Thyroid gland (tissue), 4 donors: ENCODE results near the gene RELL1. TPM values are rescaled to one million over a fixed set of nuclear protein-coding genes. Genes with fewer than 3 reads are reported as not detected.

Experiments used
- DNase-seq, 2 donors: peaks; one replicate each; pipeline ENCODE4 v3.0.0-alpha.2; 2019
- H3K27ac ChIP-seq, 3 donors: fragments of 200-600 bp; sonication (generic); 1 replicate in 2 of 3; 2 replicates in 1 of 3; pipeline ENCODE4 v1.5.1; 2016 to 2019; ENCODE audit warnings: mild to moderate bottlenecking in 1 of 3, moderate library complexity in 1 of 3
- H3K27me3 ChIP-seq: fragments of 200-600 bp; sonication (generic); one replicate; pipeline ENCODE4 v1.5.1; 2019
- H3K36me3 ChIP-seq, 2 donors: fragments of 200-600 bp; sonication (generic); one replicate each; pipeline ENCODE4 v1.5.1; 2016 to 2019
- H3K4me1 ChIP-seq, 2 donors: fragments of 200-600 bp; sonication (generic); one replicate each; pipeline ENCODE4 v1.5.1; 2017 to 2019
- H3K4me3 ChIP-seq, 3 donors: fragments of 200-600 bp; sonication (generic); replicated peaks in 1 of 3; 1 replicate in 2 of 3; 2 replicates in 1 of 3; pipeline ENCODE4 v1.5.1; 2016; ENCODE audit warnings: mild to moderate bottlenecking in 1 of 3
- H3K9me3 ChIP-seq: fragments of 200-600 bp; sonication (generic); one replicate; pipeline ENCODE4 v1.5.1; 2017
- CTCF ChIP-seq, 6 experiments: fragments of 200-600 bp in 3 of 6; fragments of 450-650 bp in 3 of 6; sonication (generic) in 3 of 6; IDR thresholded peaks; one replicate each; pipeline ENCODE4 v1.5.1; 2016 to 2019; ENCODE audit warnings: antibody characterized with exemption in 6 of 6, mild to moderate bottlenecking in 2 of 6, inconsistent platforms in 1 of 6, moderate library complexity in 1 of 6
- POLR2A ChIP-seq, 2 donors: fragments of 450-650 bp; IDR thresholded peaks; one replicate each; pipeline ENCODE4 v1.6.1; 2017; ENCODE audit warnings: antibody characterized with exemption in 2 of 2, mild to moderate bottlenecking in 2 of 2, moderate library complexity in 1 of 2
- WGBS, 2 donors: methylation state at CpG; one replicate each; pipeline ENCODE4 v1.1.5; 2017; 5-methylcytosine and 5-hydroxymethylcytosine counted together
- intact Hi-C: fragments of 100-400 bp; cut with DNase I; formaldehyde crosslinking; loops from one replicate; pipeline ENCODE4 v1.15.1; 2023
- total RNA-seq, 4 donors: library from RNA; depleted of rRNA; stranded (reverse); fragments of >200 nt; gene quantifications; one replicate each; pipeline ENCODE4 v1.2.3, GENCODE V29; 2016

RELL1 gene
- total RNA-seq, 4 donors from 2014 or later, result 105 to 123 (median 116) TPM

- Histone ChIP-seq H3K9me3 (no peaks in the 10 kb centered on the region), H3K4me3 (no peak overlapping the region), H3K27me3 (no peaks in the 10 kb centered on the region), H3K36me3 (no peaks in the 10 kb centered on the region), H3K4me1 (no peaks in the 10 kb centered on the region), H3K27ac (no peak overlapping the region)
- 94 to 95% methylated on average over 3 of the region's 3 CpGs for WGBS, 2 donors
- no peak for TF ChIP-seq POLR2A (IDR thresholded peaks at IDR 0.05)
- no peak for TF ChIP-seq CTCF (IDR thresholded peaks at IDR 0.05)
- no peak for DNase-seq
- intact Hi-C loops, result no loop called here
Observed at GRCh38 chr4:37615720-37616063, 70.5 kb downstream of the RELL1 start.

- H3K27ac ChIP-seq, result no peak overlapping the region
- intact Hi-C loops, result no loop called here
- H3K36me3 ChIP-seq, result no peaks in the 10 kb centered on the region
- no peaks in the 10 kb centered on the region for H3K4me1 ChIP-seq
- H3K27me3 ChIP-seq, result no peaks in the 10 kb centered on the region
- TF ChIP-seq CTCF (IDR thresholded peaks at IDR 0.05), result no peak
- no peak for TF ChIP-seq POLR2A (IDR thresholded peaks at IDR 0.05)
- H3K9me3 ChIP-seq, result no peaks in the 10 kb centered on the region
- no peak overlapping the region for H3K4me3 ChIP-seq
- WGBS, 2 donors, result 73 to 84% methylated on average over 5 of the region's 5 CpGs
- DNase-seq, result no peak
Observed at GRCh38 chr4:37615059-37615719, 71.0 kb downstream of the RELL1 start.

- H3K36me3 ChIP-seq, result no peaks in the 10 kb centered on the region
- 93 to 97% methylated on average over 1 of the region's 1 CpG for WGBS, 2 donors
- no peaks in the 10 kb centered on the region for H3K27me3 ChIP-seq
- no peaks in the 10 kb centered on the region for H3K9me3 ChIP-seq
- no peak overlapping the region for H3K27ac ChIP-seq
- TF ChIP-seq CTCF (IDR thresholded peaks at IDR 0.05) (no peak), POLR2A (IDR thresholded peaks at IDR 0.05) (no peak)
- intact Hi-C loops, result no loop called here
- no peaks in the 10 kb centered on the region for H3K4me1 ChIP-seq
- no peak for DNase-seq
- no peak overlapping the region for H3K4me3 ChIP-seq
Observed at GRCh38 chr4:37612811-37613210, 73.4 kb downstream of the RELL1 start.

GRCh38 chr4:37609626-37610025 is 76.5 kb downstream of the RELL1 start:
- TF ChIP-seq POLR2A (IDR thresholded peaks at IDR 0.05) (no peak), CTCF (IDR thresholded peaks at IDR 0.05) (no peak)
- Histone ChIP-seq H3K4me3 (no peak overlapping the region), H3K36me3 (no peaks in the 10 kb centered on the region), H3K27me3 (no peaks in the 10 kb centered on the region), H3K4me1 (no peaks in the 10 kb centered on the region), H3K9me3 (no peaks in the 10 kb centered on the region), H3K27ac (no peak overlapping the region)
- no peak for DNase-seq
- intact Hi-C loops, result loop anchor here (10.0 kb wide), 2 partner anchors 75 to 425 kb away; partner anchors contain the start of gene RELL1

- Histone ChIP-seq H3K27me3 (no peaks in the 10 kb centered on the region), H3K27ac (no peak overlapping the region), H3K4me3 (no peak overlapping the region), H3K9me3 (no peaks in the 10 kb centered on the region), H3K4me1 (peaks cover 0 to 6% of the 10 kb centered on the region in 2 donors), H3K36me3 (no peaks in the 10 kb centered on the region)
- no peak for DNase-seq
- TF ChIP-seq POLR2A (IDR thresholded peaks at IDR 0.05) (no peak), CTCF (IDR thresholded peaks at IDR 0.05) (no peak)
- WGBS, 2 donors, result 79 to 83% methylated on average over 5 of the region's 5 CpGs
- intact Hi-C loops, result loop anchor here (10.0 kb wide), 2 partner anchors 78 to 428 kb away; partner anchors contain the start of gene RELL1
Observed at GRCh38 chr4:37607018-37607417, 79.2 kb downstream of the RELL1 start.
